HEK293 (cell line): Measurements from ENCODE around the gene CDH23.

Experiments used
- ZNF514 ChIP-seq: fragments of 450-650 bp; formaldehyde crosslinking; IDR thresholded peaks from 2 replicates; pipeline ENCODE4 v1.5.1; 2016; ENCODE audit warnings: missing biosample characterization, missing genetic modification characterization
- ZSCAN16 ChIP-seq: fragments of 450-650 bp; formaldehyde crosslinking; IDR thresholded peaks from 2 replicates; pipeline ENCODE4 v1.5.1; 2016; ENCODE audit warnings: missing biosample characterization, missing genetic modification characterization

GRCh38 chr10:71347587-71348395, 48.9 kb upstream of the CDH23 start:
- TF ChIP-seq ZSCAN16 (tag by site-specific recombination): no peak
- TF ChIP-seq ZNF514 (tag by site-specific recombination): no peak
